Tibial artery (tissue), 4 donors: Measurements from ENCODE around the gene TUSC2.

ENCODE experiments used
- DNase-seq, 2 donors: peaks; one replicate each; pipeline ENCODE4 v3.0.0-alpha.2; 2019
- H3K27ac ChIP-seq, 2 donors: fragments of 200-600 bp; sonication (generic) in 1 of 2; 1 replicate in 1 of 2; 2 replicates in 1 of 2; pipeline ENCODE4 v1.5.1; 2018 to 2019; ENCODE audit warnings: mild to moderate bottlenecking in 1 of 2
- H3K27me3 ChIP-seq, 2 donors: fragments of 200-600 bp; sonication (generic) in 1 of 2; one replicate each; pipeline versions ENCODE4 v1.5.1 to v1.6.0; 2016 to 2019
- H3K36me3 ChIP-seq, 3 donors: fragments of 200-600 bp; sonication (generic) in 2 of 3; one replicate each; pipeline ENCODE4 v1.5.1; 2016 to 2019; ENCODE audit warnings: mild to moderate bottlenecking in 2 of 3
- H3K4me1 ChIP-seq, 4 donors: fragments of 200-600 bp; sonication (generic) in 2 of 4; 1 replicate in 3 of 4; 2 replicates in 1 of 4; pipeline ENCODE4 v1.5.1; 2016 to 2019
- H3K4me3 ChIP-seq, 2 donors: fragments of 200-600 bp; sonication (generic) in 1 of 2; 1 replicate in 1 of 2; 2 replicates in 1 of 2; pipeline ENCODE4 v1.5.1; 2018 to 2019; ENCODE audit warnings: mild to moderate bottlenecking in 2 of 2
- H3K9me3 ChIP-seq, 3 donors: fragments of 200-600 bp; sonication (generic) in 1 of 3; one replicate each; pipeline ENCODE4 v1.5.1; 2016 to 2019
- intact Hi-C: fragments of 100-400 bp; cut with DNase I; formaldehyde crosslinking; loops from one replicate; pipeline ENCODE4 v1.15.0; 2023; ENCODE audit warnings: low total_unique reads
- TF ChIP-seq, protein P1 (sequence below), 2 experiments: fragments of 200-600 bp in 1 of 2; fragments of 450-650 bp in 1 of 2; IDR thresholded peaks; one replicate each; pipeline ENCODE4 v1.5.1; 2017 to 2019; ENCODE audit warnings: antibody characterized with exemption in 2 of 2, mild to moderate bottlenecking in 1 of 2, moderate library complexity in 1 of 2

TUSC2 gene

DNA sequence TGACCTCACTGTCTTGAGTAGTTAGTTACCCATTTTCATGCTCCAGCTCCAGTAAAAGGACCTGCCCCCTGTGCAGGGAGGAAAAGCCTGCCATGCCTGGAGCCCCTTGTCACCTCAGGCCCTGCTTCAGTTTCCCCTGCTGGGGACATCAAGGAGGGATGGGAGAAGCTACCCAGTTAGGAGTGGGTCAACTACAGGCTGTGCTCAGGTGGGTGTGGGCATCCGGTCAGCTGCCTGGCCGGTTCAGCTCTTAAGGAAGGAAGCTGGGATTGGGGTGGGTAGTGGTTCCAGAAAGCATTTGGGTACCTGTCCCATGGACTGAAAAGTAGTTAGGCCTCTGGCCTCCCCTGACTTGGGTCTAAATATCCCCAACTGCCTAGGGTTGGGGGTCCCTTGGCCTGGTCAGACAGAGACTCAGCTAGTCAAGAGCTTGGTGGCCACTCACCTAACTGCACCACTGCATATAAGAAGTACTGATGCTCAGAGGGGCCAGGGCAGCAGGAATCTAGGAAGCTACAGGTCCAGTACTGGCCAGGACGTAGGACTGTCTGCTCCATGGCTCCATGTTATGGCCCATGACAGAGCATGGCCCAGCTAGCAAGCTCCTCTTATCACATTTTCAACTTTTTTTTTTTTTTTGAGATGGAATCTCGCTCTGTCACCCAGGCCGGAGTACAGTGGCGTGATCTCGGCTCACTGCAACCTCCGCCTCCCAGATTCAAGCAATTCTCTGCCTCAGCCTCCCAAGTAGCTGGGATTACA is 48.6 kb downstream of the TUSC2 start:
- intact Hi-C loops = loop anchor here (5.0 to 10.0 kb wide), 2 partner anchors 37 to 155 kb away; no protein-coding TSS in a partner anchor
- no peaks in the 10 kb centered on the region for H3K27me3 ChIP-seq
- no peak overlapping the region for H3K4me3 ChIP-seq
- H3K9me3 ChIP-seq = no peaks in the 10 kb centered on the region
- peak overlapping the region; percentile 9 to 60 for H3K27ac ChIP-seq
- TF ChIP-seq, protein P1, sequence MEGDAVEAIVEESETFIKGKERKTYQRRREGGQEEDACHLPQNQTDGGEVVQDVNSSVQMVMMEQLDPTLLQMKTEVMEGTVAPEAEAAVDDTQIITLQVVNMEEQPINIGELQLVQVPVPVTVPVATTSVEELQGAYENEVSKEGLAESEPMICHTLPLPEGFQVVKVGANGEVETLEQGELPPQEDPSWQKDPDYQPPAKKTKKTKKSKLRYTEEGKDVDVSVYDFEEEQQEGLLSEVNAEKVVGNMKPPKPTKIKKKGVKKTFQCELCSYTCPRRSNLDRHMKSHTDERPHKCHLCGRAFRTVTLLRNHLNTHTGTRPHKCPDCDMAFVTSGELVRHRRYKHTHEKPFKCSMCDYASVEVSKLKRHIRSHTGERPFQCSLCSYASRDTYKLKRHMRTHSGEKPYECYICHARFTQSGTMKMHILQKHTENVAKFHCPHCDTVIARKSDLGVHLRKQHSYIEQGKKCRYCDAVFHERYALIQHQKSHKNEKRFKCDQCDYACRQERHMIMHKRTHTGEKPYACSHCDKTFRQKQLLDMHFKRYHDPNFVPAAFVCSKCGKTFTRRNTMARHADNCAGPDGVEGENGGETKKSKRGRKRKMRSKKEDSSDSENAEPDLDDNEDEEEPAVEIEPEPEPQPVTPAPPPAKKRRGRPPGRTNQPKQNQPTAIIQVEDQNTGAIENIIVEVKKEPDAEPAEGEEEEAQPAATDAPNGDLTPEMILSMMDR (IDR thresholded peaks at IDR 0.05) = no peak
- no peak for DNase-seq
- peaks cover 0 to 16% (median 12%) of the 10 kb centered on the region in 4 donors for H3K4me1 ChIP-seq
- H3K36me3 ChIP-seq = peaks cover 0 to 17% (median 0%) of the 10 kb centered on the region in 3 donors

DNA sequence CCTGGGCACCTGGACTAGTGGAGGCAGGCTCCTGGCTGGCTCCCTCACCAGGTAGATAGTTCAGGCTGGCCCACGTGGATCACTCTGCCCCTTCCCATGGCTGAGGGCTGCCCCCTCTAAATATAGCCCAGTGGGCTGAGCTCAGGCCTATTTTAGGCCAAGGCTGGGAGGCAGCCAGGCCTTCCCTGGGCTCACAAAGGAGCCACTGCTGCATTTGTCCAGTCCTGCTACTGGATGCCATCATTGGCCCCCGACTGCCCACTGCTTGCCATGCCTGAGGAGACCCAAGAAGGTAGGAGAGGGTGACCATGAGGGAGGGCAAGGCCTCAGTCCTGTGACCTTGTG is 49.2 kb downstream of the TUSC2 start, which contains the start of gene LSMEM2:
Gene LSMEM2 (plus strand): TSS at position 208 of the 345 bp plus-strand sequence. CDS start 27 bp downstream, at position 235.
- Histone ChIP-seq H3K4me1 (peaks cover 0 to 20% (median 13%) of the 10 kb centered on the region in 4 donors), H3K27me3 (no peaks in the 10 kb centered on the region), H3K9me3 (no peaks in the 10 kb centered on the region), H3K4me3 (no peak within 1 kb of the TSS), H3K36me3 (peaks cover 0 to 17% (median 0%) of the 10 kb centered on the region in 3 donors), H3K27ac (peak within 1 kb of the TSS; percentile 9 to 60)
- TF ChIP-seq, protein P1 (IDR thresholded peaks at IDR 0.05) = no peak
- DNase-seq = no peak
- intact Hi-C loops = loop anchor here (5.0 to 10.0 kb wide), 2 partner anchors 37 to 154 kb away; no protein-coding TSS in a partner anchor

GRCh38 chr3:50278123-50278879 is 49.7 kb downstream of the TUSC2 start:
- no peak overlapping the region for H3K4me3 ChIP-seq
- no peaks in the 10 kb centered on the region for H3K27me3 ChIP-seq
- H3K9me3 ChIP-seq = no peaks in the 10 kb centered on the region
- peak overlapping the region; percentile 9 to 60 for H3K27ac ChIP-seq
- H3K4me1 ChIP-seq = peaks cover 0 to 26% (median 16%) of the 10 kb centered on the region in 4 donors
- peaks cover 0 to 17% (median 0%) of the 10 kb centered on the region in 3 donors for H3K36me3 ChIP-seq
- TF ChIP-seq, protein P1 (IDR thresholded peaks at IDR 0.05) = no peak
- no peak for DNase-seq
- intact Hi-C loops = loop anchor here (5.0 to 10.0 kb wide), 2 partner anchors 36 to 154 kb away; no protein-coding TSS in a partner anchor

- no peak for DNase-seq
- H3K36me3 ChIP-seq = peaks cover 0 to 17% (median 0%) of the 10 kb centered on the region in 3 donors
- no peaks in the 10 kb centered on the region for H3K9me3 ChIP-seq
- no peak overlapping the region for H3K27ac ChIP-seq
- TF ChIP-seq, protein P1 (IDR thresholded peaks at IDR 0.05) = no peak
- H3K27me3 ChIP-seq = no peaks in the 10 kb centered on the region
- intact Hi-C loops = loop anchor here (5.0 to 10.0 kb wide), 2 partner anchors 34 to 152 kb away; no protein-coding TSS in a partner anchor
- H3K4me3 ChIP-seq = no peak overlapping the region
- peaks cover 0 to 35% (median 21%) of the 10 kb centered on the region in 4 donors for H3K4me1 ChIP-seq
These were observed 51.3 kb downstream of the TUSC2 start for GRCh38 chr3:50276762-50277101.

GRCh38 chr3:50275996-50276761 is 51.8 kb downstream of the TUSC2 start:
- TF ChIP-seq, protein P1 (IDR thresholded peaks at IDR 0.05) = no peak
- peaks cover 0 to 17% (median 0%) of the 10 kb centered on the region in 3 donors for H3K36me3 ChIP-seq
- no peak overlapping the region for H3K27ac ChIP-seq
- intact Hi-C loops = loop anchor here (5.0 to 10.0 kb wide), 2 partner anchors 34 to 151 kb away; no protein-coding TSS in a partner anchor
- no peak overlapping the region for H3K4me3 ChIP-seq
- peaks cover 0 to 35% (median 21%) of the 10 kb centered on the region in 4 donors for H3K4me1 ChIP-seq
- H3K27me3 ChIP-seq = no peaks in the 10 kb centered on the region
- no peaks in the 10 kb centered on the region for H3K9me3 ChIP-seq
- DNase-seq = no peak
